Heart right ventricle (tissue), 16 donors: ENCODE measurements around the gene CCDC85B. TPM values are rescaled to one million over a fixed set of nuclear protein-coding genes. Genes with fewer than 3 reads are reported as not detected.

Experiments used
- ATAC-seq, 8 donors: fragments of 200-7000 bp; cut with Tn5 transposase; one replicate each; pipeline ENCODE4 v1.9.1; 2020; ENCODE audit warnings: mild to moderate bottlenecking in 8 of 8, moderate library complexity in 8 of 8, moderate number of reproducible peaks in 1 of 8
- DNase-seq, 2 donors: peaks; one replicate each; pipeline ENCODE4 v3.0.0-alpha.2; 2020
- H3K27ac ChIP-seq, 10 donors: fragments of 200-600 bp; sonication (generic) in 2 of 10; one replicate each; pipeline versions ENCODE4 v1.5.0 to v1.8.0; 2020 to 2022; ENCODE audit warnings: mild to moderate bottlenecking in 3 of 10
- H3K27me3 ChIP-seq, 7 donors: fragments of 200-600 bp; one replicate each; pipeline ENCODE4 v1.8.0; 2021 to 2022; ENCODE audit warnings: mild to moderate bottlenecking in 2 of 7
- H3K36me3 ChIP-seq, 9 donors: fragments of 200-600 bp; sonication (generic) in 1 of 9; one replicate each; pipeline versions ENCODE4 v1.5.0 to v1.8.0; 2020 to 2022; ENCODE audit warnings: mild to moderate bottlenecking in 2 of 9
- H3K4me1 ChIP-seq, 9 donors: fragments of 200-600 bp; sonication (generic) in 1 of 9; one replicate each; pipeline versions ENCODE4 v1.5.0 to v1.8.0; 2020 to 2022; ENCODE audit warnings: mild to moderate bottlenecking in 4 of 9
- H3K4me3 ChIP-seq, 10 donors: fragments of 200-600 bp; sonication (generic) in 2 of 10; one replicate each; pipeline versions ENCODE4 v1.5.0 to v1.8.0; 2020 to 2022; ENCODE audit warnings: mild to moderate bottlenecking in 7 of 10, moderate library complexity in 2 of 10
- H3K9me3 ChIP-seq, 11 donors: fragments of 200-600 bp in 10 of 11; sonication (generic) in 2 of 11; one replicate each; pipeline versions ENCODE4 v1.5.0 to v1.8.0; 2013 to 2022; ENCODE audit warnings: mild to moderate bottlenecking in 2 of 11, control low read depth in 1 of 11, moderate library complexity in 1 of 11
- whole genome bisulfite sequencing, 2 donors: extraction: QIAGEN DNeasy Blood & Tissue Kit; methylation state at CpG; one replicate each; pipeline ENCODE4 v1.1.7; 2013; ENCODE audit warnings: inconsistent platforms in 1 of 2; 5-methylcytosine and 5-hydroxymethylcytosine counted together
- intact Hi-C, 10 donors: fragments of 100-400 bp; cut with DNase I; formaldehyde crosslinking; loops; one replicate each; pipeline versions ENCODE4 v1.11.1 to v1.14.2; 2022
- polyA plus RNA-seq, 2 donors: library from polyadenylated mRNA; stranded (reverse); fragments of 200-250 nt; gene quantifications; one replicate each; pipeline ENCODE4 v1.2.3, GENCODE V29; 2013
- total RNA-seq, 10 donors: library from RNA; stranded (reverse); fragmentation: NEBNext Ultra II Directional in 3 of 10; extraction: Animal tissue kit (Norgen Biotek cat#: 25700) in 3 of 10; gene quantifications; one replicate each; pipeline versions ENCODE4 v1.2.1 to v1.2.4, GENCODE V29; 2021 to 2023
- TF ChIP-seq, protein P1 (sequence below), 9 donors: fragments of 200-600 bp; sonication (generic) in 2 of 9; IDR thresholded peaks; one replicate each; pipeline versions ENCODE4 v1.5.0 to v1.8.0; 2021 to 2022; ENCODE audit warnings: antibody characterized with exemption in 9 of 9, mild to moderate bottlenecking in 5 of 9, moderate library complexity in 1 of 9
- donor health status: Arrhythmogenic right ventricular cardiomyopathy.
- donor health status: ischemic (EF 13 %, LVEDD 7.1; RV severe dilation, severe dysfunction).
- donor health status: healthy with polysubstance abuse.
- donor health status: DM: no; HTN: yes; CAD: no.
- donor health status: DM: no; HTN: no; CAD: no.
- donor health status: ischemic (EF 25% LVEDD 6.9; RV normal size, moderate dysfunction).
- donor health status: ischemic (EF 25% LVEDD 5.7; RV mildly dilated, moderate dysfunction).
- donor health status: healthy.
- donor health status: DM: yes; HTN: yes; CAD: no.
- donor health status: Ischemic cardiomyopathy.
- donor health status: ischemic (EF 35%, LVEDD 5.7; RV mildly dilated, moderate dysfunction).
- donor health status: nonischemic (EF 11% LVEDD 7.7; RV severe dilation, severe dysfunction).
- donor health status: DM: yes; HTN: yes; CAD: no.
- donor health status: PGD.
- donor health status: ischemic (EF 29% LVEDD 5.4; RV normal size, mild dysfunction).
- donor health status: nonischemic (EF 23%, LVEDD 6.1; RV moderate dilation, normal function).

Gene CCDC85B
- total and polyA plus RNA-seq, 12 donors: 22.1 to 69.4 (median 35.4) TPM

- intact Hi-C loops: no loop called here
- H3K4me3 ChIP-seq: no peak overlapping the region
- H3K27ac ChIP-seq: no peak overlapping the region
- DNase-seq (no peak), ATAC-seq (no peak)
- TF ChIP-seq, protein P1, sequence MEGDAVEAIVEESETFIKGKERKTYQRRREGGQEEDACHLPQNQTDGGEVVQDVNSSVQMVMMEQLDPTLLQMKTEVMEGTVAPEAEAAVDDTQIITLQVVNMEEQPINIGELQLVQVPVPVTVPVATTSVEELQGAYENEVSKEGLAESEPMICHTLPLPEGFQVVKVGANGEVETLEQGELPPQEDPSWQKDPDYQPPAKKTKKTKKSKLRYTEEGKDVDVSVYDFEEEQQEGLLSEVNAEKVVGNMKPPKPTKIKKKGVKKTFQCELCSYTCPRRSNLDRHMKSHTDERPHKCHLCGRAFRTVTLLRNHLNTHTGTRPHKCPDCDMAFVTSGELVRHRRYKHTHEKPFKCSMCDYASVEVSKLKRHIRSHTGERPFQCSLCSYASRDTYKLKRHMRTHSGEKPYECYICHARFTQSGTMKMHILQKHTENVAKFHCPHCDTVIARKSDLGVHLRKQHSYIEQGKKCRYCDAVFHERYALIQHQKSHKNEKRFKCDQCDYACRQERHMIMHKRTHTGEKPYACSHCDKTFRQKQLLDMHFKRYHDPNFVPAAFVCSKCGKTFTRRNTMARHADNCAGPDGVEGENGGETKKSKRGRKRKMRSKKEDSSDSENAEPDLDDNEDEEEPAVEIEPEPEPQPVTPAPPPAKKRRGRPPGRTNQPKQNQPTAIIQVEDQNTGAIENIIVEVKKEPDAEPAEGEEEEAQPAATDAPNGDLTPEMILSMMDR (IDR thresholded peaks at IDR 0.05): no peak
- H3K4me1 ChIP-seq: peaks cover 2 to 31% (median 23%) of the 10 kb centered on the region in 9 donors
- H3K27me3 ChIP-seq: no peaks in the 10 kb centered on the region
- H3K9me3 ChIP-seq: no peaks in the 10 kb centered on the region
- WGBS, 2 donors: 80 to 87% methylated on average over 18 of the region's 18 CpGs
- peaks cover 0 to 86% (median 64%) of the 10 kb centered on the region in 9 donors for H3K36me3 ChIP-seq
These were observed 25.6 kb upstream of the CCDC85B start for GRCh38 chr11:65864706-65865471.

- intact Hi-C loops: no loop called here
- ATAC-seq: no peak
- H3K4me3 ChIP-seq: no peak overlapping the region
- no peak overlapping the region for H3K27ac ChIP-seq
- H3K4me1 ChIP-seq: peaks cover 2 to 37% (median 29%) of the 10 kb centered on the region in 9 donors
- 81 to 82% methylated on average over 9 of the region's 9 CpGs for WGBS, 2 donors
- no peaks in the 10 kb centered on the region for H3K9me3 ChIP-seq
- H3K27me3 ChIP-seq: no peaks in the 10 kb centered on the region
- TF ChIP-seq, protein P1 (IDR thresholded peaks at IDR 0.05): no peak
- H3K36me3 ChIP-seq: peaks cover 0 to 92% (median 67%) of the 10 kb centered on the region in 9 donors
- DNase-seq: no peak
These were observed 24.8 kb upstream of the CCDC85B start for GRCh38 chr11:65865550-65866172.

- intact Hi-C loops: no loop called here
- H3K27me3 ChIP-seq: no peaks in the 10 kb centered on the region
These were observed 23.8 kb upstream of the CCDC85B start for GRCh38 chr11:65866509-65867283.

More at GRCh38 chr11:65866509-65867283, 23.8 kb upstream of the CCDC85B start:
- WGBS, 2 donors: 81 to 85% methylated on average over 21 of the region's 21 CpGs
- DNase-seq: no peak
- ATAC-seq: no peak
- Histone ChIP-seq H3K36me3 (peaks cover 0 to 94% (median 67%) of the 10 kb centered on the region in 9 donors), H3K9me3 (no peaks in the 10 kb centered on the region), H3K4me3 (no peak overlapping the region), H3K4me1 (peaks cover 10 to 39% (median 30%) of the 10 kb centered on the region in 9 donors), H3K27ac (no peak overlapping the region)
- TF ChIP-seq, protein P1 (IDR thresholded peaks at IDR 0.05): no peak
